Endothelial cell of umbilical vein (primary cell): ENCODE results near the gene MEX3D.

Experiments used
- CTCF ChIP-seq, 2 donors: IDR thresholded peaks; 1 replicate in 1 of 2; 2 replicates in 1 of 2; pipeline ENCODE4 v1.5.1; 2011; ENCODE audit warnings: low read length in 2 of 2, mild to moderate bottlenecking in 2 of 2, moderate library complexity in 2 of 2, control low read depth in 1 of 2, inconsistent platforms in 1 of 2, low read depth in 1 of 2; ENCODE audit not compliant: insufficient read depth in 1 of 2; ENCODE audit errors: extremely low read depth in 1 of 2
- EZH2 ChIP-seq: IDR thresholded peaks from 2 replicates; pipeline ENCODE4 v1.6.1; 2012; ENCODE audit warnings: borderline replicate concordance, low read depth, mild to moderate bottlenecking, moderate library complexity, low read length, inconsistent platforms; ENCODE audit not compliant: severe bottlenecking

GRCh38 chr19:1510442-1510806 lies 57.7 kb downstream of the MEX3D start:
- no peak for TF ChIP-seq CTCF (IDR thresholded peaks at IDR 0.05; ENCODE audit: extremely low read depth in 1 of 2, insufficient read depth in 1 of 2, low read depth in 1 of 2, low read length in 2 of 2)
- peak; percentile 53 for TF ChIP-seq EZH2
